Kidney tubule cell (primary cell): ENCODE measurements around the gene LRBA.

Experiments
- DNase-seq: peaks from one replicate; pipeline ENCODE4 v3.0.0-alpha.2; 2018; ENCODE audit warnings: low spot score

The LRBA gene

DNA sequence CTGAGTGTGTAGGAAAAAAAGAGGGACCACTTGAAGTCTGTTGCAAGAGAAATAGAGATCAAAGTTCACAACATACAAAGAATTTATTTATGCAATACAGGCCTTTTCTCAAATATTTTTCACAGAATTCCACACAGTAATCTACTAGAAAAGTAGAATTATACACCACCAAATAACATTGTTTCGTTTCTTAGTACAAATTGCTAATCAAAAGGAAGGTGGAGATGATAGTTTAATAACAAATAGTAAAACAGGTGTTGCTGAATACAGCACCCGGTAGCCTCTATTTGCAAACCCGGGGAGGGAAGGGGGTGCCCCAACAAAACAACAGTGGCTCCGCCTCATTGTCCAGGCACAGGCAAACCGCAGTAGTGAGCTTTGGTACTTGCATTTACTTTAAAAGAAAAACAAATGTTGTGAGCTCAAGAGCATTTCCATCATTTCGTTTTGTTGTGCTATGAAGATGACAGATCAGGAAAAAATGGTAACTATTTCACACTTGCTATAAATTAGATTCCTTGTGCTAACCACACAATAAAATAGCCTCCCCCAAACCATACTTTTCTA is 750.4 kb downstream of the LRBA start:
- no peak for DNase-seq

DNA sequence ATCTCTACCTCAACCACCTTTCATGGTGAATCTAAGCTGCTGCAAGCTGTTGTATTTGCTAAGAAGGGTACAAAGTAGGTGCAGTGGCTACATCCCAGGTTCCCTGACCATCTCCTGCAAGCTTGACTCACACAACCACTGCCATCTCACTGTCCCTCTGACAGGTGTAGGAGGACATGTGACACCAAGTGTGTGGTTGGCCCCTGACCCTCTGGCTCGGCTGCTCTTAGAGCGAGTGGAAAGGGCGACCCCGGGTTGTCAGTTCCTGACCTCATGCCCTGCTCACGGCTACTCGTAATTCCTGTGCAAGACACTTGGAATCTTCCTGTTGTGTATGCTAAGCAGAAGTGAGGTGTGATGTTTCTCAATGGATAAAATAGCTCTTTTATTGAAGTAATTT is 752.5 kb downstream of the LRBA start:
- no peak for DNase-seq

DNA sequence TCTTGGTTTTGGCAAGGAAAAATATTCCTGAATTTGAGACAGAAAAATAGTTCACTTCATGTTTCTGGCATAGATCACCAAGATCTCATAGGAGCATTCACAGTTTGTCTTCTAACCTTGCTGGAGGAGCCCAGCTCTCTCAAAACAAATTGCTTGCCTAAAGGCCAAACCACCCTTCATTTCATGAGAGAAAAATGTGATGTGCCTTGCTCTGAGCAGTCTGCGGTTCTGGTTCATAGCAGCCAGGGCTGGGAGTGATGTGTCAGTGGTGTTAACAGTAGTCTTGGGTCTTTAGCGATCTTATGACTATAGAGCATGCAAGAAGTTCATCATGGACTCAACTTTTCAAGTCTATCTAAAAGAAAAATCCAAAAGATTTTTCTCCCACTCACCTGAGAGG is 753.5 kb downstream of the LRBA start:
- peak; percentile 23 for DNase-seq

DNA sequence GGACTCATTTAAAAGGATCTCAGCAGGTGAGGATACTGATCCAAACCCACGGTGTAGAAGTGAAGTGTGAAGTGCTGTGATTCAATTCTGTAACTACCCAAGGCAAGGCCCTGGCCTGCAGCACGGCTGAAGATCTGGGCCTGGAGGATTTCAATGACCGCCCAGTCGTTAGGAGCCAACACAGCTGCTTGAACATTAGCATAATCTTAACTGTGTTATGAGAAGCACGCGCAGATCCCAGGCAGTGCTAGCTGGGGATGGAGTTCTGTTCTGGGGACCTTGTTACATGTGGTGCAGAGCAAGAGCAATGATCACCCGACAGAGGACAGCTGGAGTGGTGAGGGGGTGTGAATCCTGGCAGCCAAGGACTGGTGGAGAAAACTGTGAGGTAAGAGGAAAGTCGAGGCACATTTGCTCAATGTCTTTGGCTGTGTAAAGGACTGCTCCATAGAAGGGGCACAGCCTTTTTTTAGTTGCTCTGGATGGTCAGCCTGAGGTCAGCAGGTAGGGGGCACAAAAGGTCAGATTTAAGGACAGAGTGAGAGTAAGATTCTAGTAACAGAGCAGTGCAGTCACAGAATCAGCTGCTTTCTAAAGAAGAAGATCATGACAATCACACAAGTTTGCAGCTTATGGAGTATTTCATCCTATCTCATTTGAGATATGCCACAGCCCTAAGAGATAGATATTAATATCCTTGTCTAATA is 755.1 kb downstream of the LRBA start:
- DNase-seq, result no peak

DNA sequence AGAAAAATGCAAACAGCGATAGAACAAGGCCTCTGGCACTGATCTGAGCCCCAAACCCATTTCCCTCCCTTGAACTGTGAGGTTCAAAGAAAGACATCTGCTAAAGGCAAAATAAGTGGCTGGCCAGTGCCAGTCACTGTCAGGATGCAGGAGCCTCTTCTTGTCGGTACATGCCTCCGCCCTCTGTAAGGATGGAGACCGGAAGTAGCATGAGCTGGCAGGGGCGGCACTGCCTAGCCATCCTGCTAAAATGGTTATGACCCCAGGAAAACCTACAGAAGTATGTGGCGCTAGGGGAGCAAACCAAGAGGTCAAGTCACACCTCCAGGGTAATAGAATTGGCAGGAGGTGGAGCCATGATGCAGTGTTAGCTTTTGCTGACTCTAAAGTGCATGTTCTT is 756.5 kb downstream of the LRBA start:
- no peak for DNase-seq

DNA sequence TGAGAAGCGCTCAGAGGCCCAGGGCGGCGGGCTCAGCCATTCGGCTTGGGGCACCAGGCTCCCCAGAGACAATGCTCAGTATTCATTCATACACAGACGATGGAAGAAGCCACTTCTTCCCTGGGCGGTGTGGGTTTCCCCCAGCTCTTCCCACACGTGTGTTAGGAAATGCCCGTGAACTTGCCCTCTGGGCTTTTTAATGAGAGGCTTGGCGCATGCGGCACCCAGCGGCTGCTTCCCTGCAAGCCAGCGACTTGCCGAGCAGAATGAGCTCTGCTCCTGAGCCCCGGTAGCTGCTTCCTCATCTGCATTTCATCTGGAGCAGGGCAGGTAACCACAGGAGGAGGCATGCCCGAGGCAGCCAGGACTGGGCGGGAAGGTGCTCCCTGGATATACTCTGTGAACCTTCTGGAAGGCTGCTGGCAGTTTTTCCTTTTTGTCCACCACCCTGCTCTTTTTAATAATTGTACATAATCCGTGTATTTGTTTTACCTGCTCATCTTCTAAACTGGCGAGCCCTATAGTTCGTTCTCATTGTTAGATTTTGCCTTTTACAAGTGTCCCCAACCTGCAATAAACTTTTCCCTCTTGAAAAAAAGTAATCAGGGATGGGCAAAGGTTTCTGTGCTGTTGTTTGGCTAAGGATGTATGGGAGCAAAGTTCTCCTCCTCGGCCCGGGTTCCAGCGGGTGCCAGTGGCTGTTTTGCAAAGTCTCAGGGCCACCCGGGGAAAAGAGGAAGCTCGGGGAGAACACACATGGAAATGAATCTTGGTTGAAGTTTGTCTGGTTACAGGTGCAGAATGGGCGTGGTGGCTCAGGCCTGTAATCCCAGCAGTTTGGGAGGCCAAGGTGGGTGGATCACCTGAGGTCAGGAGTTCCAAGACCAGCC is 758.0 kb downstream of the LRBA start:
- DNase-seq, result peak; percentile 33

DNA sequence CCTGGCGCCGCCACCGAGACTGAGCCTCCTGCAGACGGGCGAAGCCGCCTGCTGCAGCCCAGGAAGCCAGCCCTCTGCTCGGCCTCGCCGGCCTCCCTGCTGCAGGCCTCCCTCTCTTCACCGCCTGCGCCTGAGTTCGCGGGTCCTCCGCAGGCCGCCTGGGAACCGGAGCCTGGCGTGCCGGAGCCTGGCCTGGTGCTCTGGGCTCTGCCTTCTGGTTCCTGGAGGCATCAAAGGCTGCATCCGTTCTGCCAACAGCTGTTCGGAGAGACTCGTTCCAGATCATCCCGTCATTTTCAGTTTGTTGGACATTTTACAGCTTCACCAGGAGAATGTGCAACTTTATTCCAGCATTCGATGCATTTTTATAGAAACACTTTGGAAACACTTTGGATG is 758.9 kb downstream of the LRBA start:
- no peak for DNase-seq

DNA sequence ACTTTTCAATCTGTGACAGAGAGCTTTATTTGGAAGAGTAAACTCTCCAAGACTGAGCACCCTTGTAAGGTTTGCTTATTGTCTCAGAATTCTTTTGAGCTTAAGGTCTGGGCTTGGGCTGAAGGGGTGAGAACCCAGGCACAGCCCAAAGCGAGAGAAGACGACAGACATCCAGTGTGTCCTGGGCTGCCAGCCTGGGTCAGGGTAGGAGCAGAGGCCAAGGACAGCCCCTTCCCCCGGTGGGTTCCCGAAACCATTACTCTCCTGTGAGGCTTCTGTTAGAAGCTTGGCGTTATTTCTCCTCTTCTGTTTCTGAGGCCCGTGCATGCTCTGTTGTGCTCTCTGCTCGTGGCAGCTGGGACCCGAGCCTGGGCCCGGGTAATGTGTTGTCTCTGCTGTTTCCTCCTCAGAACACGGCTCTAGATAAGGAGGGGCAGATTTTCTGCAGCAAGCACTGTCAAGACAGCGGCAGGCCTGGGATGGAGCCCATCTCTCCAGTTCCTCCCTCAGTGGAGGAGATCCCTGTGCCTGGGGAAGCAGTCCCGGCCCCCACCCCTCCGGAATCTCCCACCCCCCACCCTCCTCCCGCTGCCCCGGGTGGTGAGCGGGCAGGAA is 759.4 kb downstream of the LRBA start:
- DNase-seq, result no peak

DNA sequence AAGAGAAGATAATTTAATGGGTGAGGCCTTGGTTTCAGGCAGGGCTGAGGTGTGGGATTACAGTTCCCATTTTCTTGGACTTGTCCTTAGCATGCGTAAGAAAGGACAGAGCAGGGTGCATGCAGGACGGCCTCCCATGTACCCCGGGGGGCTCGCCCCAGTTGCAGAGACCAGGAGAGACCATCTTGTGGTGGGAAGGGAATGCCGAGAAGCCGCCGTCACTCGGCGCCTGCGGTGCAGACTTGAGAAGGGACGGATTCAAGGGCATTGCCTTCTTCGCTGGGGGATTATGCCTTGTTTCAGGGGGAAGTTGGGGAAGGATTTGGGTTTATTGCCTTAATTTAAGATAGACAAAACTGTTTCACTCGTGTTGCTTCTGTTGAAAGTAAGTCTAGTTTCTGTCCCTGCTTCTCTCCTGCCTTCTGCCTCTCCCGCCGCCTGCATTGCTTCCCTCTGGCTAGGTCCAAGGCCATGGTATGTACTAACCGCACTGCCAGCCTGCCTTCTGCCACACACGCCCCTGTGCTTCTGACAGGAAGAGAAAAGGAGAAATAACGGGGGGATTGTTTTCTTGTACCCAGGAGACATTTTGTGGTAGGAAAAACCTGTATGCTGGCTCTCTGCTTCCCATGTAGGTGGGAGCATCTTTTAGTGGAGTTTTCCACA is 761.0 kb downstream of the LRBA start:
- no peak for DNase-seq

DNA sequence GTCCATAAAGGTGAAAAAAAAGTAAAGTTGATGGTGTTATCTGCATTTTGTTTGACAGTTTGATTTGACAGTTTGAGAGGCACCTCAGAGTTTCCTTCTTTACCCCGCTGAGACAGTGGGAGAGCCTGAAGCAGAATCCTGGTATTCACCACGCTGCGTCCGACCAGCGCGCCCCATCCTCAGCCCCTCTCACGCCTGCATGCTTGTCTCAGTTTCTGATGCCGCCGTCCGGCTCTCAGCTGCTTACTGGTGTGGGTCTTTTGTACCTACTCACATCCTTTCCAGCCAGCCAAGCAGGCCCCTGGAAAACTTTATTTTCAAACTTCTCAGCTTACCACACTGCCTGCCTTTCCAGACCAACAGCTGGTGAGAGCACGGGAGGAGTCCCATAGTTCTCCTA is 761.7 kb downstream of the LRBA start:
- no peak for DNase-seq

DNA sequence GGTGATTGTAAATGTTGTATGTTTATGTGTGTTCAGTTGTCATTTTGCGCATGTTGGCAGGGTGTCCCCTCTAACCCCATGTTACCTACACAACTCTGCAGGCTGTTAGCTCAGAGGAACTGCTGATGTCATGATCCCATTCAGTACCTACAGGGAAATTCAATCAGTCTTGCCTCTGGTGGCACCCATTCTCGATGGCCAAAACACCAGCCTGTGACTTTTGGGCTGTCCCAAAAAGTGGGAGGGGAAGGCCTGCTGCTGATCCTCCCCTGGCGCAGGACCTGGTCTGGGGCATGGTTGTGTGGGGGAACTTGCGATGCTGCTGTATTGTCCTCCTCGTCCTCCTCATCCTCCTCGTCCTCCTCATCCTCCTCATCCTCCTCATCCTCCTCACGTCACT is 762.3 kb downstream of the LRBA start:
- no peak for DNase-seq

DNA sequence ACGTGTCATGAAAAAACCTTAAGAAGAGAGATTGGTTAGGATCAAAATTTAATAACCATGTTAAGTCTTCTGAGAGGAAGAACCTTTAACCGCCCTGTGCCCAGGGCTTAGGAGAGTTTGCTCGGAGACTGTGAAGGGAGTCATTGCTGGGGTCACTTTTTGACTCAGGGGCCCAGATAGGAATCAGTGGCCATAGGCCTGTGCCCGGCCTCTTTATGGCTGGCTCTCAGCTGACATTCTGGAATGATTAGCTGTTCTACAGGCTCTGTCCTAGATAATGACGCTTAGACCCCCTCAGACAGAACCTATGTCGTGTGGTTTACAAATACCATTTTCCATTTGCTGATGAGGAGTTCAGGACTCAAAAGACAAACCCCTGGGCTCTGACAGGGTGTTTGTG is 762.8 kb downstream of the LRBA start:
- DNase-seq, result no peak

DNA sequence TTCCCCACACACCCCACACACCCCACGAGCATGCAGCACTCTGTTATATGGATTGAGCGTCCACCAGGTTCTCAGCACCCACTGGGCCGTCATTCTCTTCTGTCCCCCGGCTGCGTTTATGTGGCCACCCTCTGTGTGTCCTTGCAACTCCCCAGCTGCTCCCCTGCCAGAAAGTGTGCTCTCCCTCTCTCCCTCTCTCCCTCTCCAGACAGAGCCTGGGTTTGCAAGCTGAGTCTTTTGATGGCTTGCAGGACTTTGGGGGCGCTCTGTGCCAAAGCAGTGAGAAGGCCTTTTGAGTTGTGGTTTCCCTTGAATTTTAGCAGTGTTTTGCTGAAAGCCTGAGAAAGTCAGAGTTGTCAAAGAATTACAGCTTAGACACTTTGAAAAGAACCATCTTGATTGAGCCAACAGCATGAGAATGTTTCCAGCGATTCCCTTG is 763.3 kb downstream of the LRBA start:
- DNase-seq, result no peak

DNA sequence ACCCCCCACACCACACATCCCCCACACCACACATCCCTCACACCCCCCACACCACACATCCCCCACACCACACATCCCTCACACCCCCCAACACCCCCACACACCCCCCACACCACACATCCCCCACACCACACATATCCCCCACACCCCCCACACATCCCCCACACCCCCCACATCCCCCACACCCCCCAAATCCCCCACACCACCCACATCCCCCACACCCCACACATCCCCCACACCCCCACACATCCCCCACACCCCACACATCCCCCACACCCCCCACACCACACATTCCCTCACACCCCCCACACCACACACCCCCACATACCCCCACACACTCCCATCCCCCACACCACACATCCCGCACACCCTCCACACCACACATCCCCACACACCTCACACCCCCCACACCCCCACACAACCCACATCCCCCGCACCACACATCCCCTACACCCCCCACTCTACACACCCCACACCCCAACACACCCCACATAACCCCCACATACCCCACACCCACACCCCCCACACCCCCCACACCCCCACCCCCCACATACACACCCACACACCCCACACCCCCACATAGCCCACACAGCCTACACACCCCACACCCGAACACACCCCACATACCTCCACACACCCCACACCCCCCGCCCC is 764.0 kb downstream of the LRBA start:
- no peak for DNase-seq

DNA sequence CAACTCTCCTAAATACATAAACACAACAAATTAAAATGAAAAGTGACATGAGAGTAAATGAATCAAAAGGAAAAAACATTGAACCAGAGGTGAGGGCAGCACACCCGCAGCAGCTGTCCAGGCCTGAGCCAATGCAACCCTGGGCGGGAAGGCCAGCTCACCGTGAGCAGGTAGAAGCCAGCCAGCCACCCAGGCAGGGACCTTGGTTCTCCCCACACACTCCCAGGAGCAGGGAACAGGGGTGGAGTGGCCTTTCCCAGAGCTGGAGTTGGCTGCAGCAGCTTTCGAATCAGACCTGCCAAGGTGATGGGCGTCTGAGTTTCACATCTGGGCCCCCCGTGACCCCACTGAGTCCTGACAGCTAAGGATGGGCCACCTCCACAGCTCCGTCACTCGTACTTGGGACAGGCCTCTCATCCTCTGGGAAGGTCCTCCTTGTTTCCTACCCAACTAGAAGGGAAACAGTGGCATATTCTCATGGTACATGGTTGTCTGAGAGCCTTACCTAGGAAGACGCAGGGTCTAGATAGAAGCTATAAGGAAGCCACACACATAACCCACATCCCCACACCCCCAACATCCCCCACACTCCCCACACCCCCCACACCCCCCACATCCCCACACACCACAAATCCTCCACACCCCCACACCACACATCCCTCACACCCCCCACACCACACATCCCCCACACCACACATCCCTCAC is 764.6 kb downstream of the LRBA start:
- no peak for DNase-seq

DNA sequence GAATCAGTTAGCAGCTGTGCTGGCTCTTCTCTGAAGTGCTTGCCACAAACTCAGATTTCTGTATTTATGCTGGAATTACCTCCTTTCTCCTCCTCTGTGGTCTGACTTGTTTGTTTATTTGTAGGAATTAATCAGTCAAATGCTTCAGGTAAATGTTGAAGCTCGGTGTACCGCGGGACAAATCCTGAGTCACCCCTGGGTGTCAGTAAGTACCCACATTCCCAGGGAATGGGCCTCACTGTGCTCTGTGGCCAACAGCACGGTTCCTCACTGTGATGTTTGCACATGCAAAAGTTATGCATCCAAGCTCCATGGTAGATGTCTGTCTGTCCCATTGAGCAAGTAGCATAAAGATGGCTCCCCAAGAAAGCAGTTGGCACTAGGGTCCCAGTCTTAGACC is 766.9 kb downstream of the LRBA start:
- peak; percentile 71 for DNase-seq

DNA sequence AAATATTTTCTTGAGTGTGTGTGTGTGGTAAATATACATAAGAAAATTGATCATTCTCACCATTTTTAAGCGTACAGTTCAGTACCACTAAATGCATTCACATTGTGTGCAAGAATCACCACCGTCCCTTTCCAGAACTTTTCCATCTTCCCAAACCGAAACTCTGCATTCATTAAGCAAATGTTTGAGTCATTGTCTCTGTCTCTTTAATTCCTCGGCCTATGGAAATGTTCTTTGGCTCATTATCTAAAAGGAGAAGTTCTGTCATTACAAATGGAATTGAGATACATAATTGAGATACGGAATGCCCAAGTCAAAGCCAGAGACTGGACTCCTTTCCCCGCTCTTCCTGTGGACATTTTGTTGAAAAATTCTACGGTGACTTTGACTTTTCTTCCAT is 767.9 kb downstream of the LRBA start:
- no peak for DNase-seq

DNA sequence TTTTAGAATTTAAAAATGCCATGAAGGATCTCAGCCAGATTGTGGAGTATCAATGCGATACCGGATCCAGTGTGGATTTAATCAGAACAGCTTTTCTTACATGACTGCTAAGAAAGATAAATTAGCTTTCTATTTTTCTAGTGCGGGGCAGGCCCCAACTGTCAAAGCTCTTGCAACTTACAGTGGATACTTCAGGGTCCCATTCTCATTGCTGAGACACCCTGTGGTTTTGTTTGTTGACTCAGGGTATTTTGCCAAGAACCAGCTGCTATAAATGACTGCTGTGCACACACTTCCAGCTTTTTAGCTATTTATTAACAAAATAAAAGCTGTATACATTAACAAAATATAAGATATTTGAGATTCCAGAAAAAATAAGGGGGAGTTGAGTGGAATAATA is 770.5 kb downstream of the LRBA start:
- peak; percentile 71 for DNase-seq

DNA sequence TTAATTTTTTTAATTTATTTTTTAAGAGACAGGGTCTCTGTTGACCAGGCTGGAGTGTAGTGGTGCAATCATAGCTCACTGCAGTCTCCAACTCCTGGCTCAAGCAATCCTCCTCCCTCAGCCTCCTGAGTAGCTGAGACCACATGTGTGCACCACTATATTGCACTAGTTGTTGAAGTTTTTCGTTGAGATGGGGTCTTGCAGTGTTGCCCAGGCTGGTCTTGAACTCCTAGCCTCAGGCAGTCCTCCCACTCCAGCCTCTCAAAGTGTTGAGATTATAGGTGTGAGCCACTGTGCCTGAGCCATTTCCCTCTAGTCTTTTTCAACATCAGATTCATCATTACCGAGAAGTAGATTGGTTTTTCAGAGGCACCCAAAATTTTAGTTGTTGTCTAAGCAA is 771.2 kb downstream of the LRBA start:
- DNase-seq, result no peak

DNA sequence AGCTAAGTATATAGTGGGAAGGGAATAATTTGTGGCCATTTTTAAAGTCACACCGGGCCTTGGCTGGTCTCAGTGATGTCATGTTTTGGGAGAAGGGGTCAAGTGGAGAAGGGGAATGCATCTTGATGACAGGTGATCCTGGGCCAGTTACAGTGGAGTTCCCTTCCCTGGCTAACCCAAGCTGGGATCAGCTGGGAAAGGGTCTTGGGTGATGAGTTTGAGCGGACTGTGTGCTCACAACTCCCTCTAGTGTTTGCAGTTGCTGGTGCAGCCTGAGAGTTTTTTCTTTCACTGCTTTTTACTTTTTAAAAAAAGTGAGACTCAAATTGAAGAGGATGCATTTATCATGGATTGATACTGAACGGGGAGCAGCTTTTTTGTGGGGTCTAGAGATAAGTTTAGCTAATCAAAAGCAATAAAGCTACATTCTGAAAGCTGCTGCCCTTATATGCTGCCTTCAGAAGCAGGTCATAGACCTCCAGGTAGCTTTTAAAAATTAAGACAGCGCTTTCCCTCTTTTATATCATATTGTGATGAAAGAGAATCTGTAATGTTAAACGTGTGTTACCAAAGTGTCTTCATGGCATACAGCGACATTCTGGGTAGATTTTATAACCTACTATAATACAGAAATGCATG is 772.1 kb downstream of the LRBA start:
- peak; percentile 55 for DNase-seq

DNA sequence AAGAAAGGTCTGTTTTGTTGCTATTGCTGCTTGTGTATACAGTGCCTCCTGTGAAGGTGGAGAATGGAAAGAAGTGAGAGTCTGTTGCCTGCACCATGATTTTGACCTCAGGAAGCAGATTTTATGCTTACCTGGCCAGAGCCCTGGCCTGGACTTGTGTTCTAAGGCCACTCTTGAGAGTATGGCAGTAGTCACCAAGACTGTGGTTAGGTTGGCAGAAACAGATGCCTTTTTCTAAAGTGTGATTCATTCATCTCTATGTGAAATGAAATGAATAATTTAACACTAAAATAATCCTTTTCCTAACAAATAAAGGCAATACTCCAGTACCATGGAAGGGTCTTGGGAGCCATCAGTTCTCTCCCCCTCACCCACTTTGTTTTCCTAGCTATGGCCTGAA is 775.1 kb downstream of the LRBA start:
- peak; percentile 63 for DNase-seq
